CD14-positive monocyte (primary cell): Measurements from ENCODE around the gene TLNRD1. TPM values are rescaled to one million over a fixed set of nuclear protein-coding genes. Genes with fewer than 3 reads are reported as not detected.

ENCODE experiments used
- DNase-seq, 3 donors: peaks; one replicate each; pipeline ENCODE4 v3.0.0-alpha.2; 2011 to 2022
- H2AFZ ChIP-seq: 2 replicates; pipeline ENCODE4 v1.6.0; 2012; ENCODE audit warnings: mild to moderate bottlenecking, low read depth, low read length, inconsistent platforms; ENCODE audit not compliant: insufficient read depth, poor library complexity, severe bottlenecking
- H3K27ac ChIP-seq, 2 donors: 1 replicate in 1 of 2; 2 replicates in 1 of 2; pipeline ENCODE4 v1.5.1; 2012 to 2013; ENCODE audit warnings: low read length in 2 of 2, control low read depth in 1 of 2, inconsistent platforms in 1 of 2, low read depth in 1 of 2, mild to moderate bottlenecking in 1 of 2
- H3K27me3 ChIP-seq, 2 donors: one replicate each; pipeline versions ENCODE4 v1.6.0 to v1.6.1; 2011 to 2013; ENCODE audit warnings: low read length in 2 of 2; ENCODE audit not compliant: control insufficient read depth in 2 of 2, insufficient read depth in 2 of 2
- H3K36me3 ChIP-seq, 2 donors: replicated peaks in 1 of 2; 1 replicate in 1 of 2; 2 replicates in 1 of 2; pipeline versions ENCODE4 v1.5.1 to v1.6.1; 2012 to 2013; ENCODE audit warnings: low read length in 2 of 2, control low read depth in 1 of 2, inconsistent platforms in 1 of 2, mild to moderate bottlenecking in 1 of 2; ENCODE audit not compliant: insufficient read depth in 2 of 2, control insufficient read depth in 1 of 2
- H3K4me1 ChIP-seq, 2 donors: 1 replicate in 1 of 2; 2 replicates in 1 of 2; pipeline versions ENCODE4 v1.5.1 to v1.6.1; 2012 to 2013; ENCODE audit warnings: low read length in 2 of 2, control low read depth in 1 of 2, inconsistent platforms in 1 of 2, mild to moderate bottlenecking in 1 of 2, moderate library complexity in 1 of 2; ENCODE audit not compliant: insufficient read depth in 2 of 2, control insufficient read depth in 1 of 2
- H3K4me2 ChIP-seq: replicated peaks from 2 replicates; pipeline ENCODE3; 2012; ENCODE audit warnings: low read length, moderate library complexity, mild to moderate bottlenecking; ENCODE audit not compliant: poor library complexity, severe bottlenecking; ENCODE audit errors: extremely low read depth
- H3K4me3 ChIP-seq, 3 experiments: fragments of 200-600 bp in 1 of 3; sonication (generic) in 1 of 3; replicated peaks in 1 of 3; 1 replicate in 2 of 3; 2 replicates in 1 of 3; pipeline ENCODE4 v1.5.1; 2011 to 2013; ENCODE audit warnings: low read length in 3 of 3, mild to moderate bottlenecking in 3 of 3, control low read depth in 2 of 3, low read depth in 2 of 3, inconsistent platforms in 1 of 3, moderate library complexity in 1 of 3
- H3K79me2 ChIP-seq: 2 replicates; pipeline ENCODE4 v1.6.0; 2012; ENCODE audit warnings: mild to moderate bottlenecking, control low read depth, inconsistent platforms, low read length, moderate library complexity; ENCODE audit not compliant: insufficient read depth
- H3K9ac ChIP-seq: 2 replicates; pipeline ENCODE4 v1.6.0; 2017; ENCODE audit warnings: low read length, mild to moderate bottlenecking; ENCODE audit not compliant: insufficient read depth, poor library complexity, severe bottlenecking
- H3K9me3 ChIP-seq, 2 donors: replicated peaks in 1 of 2; 1 replicate in 1 of 2; 2 replicates in 1 of 2; pipeline versions ENCODE4 v1.5.1 to v1.6.1; 2012 to 2013; ENCODE audit warnings: low read length in 2 of 2, control low read depth in 1 of 2; ENCODE audit not compliant: control insufficient read depth in 1 of 2, insufficient read depth in 1 of 2
- H4K20me1 ChIP-seq: 2 replicates; pipeline ENCODE4 v1.6.0; 2012; ENCODE audit warnings: mild to moderate bottlenecking, low read length, control low read depth, moderate library complexity; ENCODE audit not compliant: insufficient read depth
- H3K27ac Mint-ChIP-seq, 7 donors: one replicate each; pipeline ENCODE4 v1.8.0; 2020; ENCODE audit warnings: mild to moderate bottlenecking in 7 of 7, mixed read lengths in 7 of 7, moderate library complexity in 6 of 7, inconsistent platforms in 2 of 7
- H3K27me3 Mint-ChIP-seq, 3 donors: one replicate each; pipeline ENCODE4 v1.8.0; 2021 to 2022; ENCODE audit warnings: low read depth in 3 of 3, mild to moderate bottlenecking in 3 of 3, mixed read lengths in 3 of 3, moderate library complexity in 3 of 3, inconsistent platforms in 1 of 3
- H3K36me3 Mint-ChIP-seq, 2 donors: one replicate each; pipeline ENCODE4 v1.8.0; 2020; ENCODE audit warnings: mixed read lengths in 2 of 2, inconsistent platforms in 1 of 2, mild to moderate bottlenecking in 1 of 2
- H3K4me1 Mint-ChIP-seq: one replicate; pipeline ENCODE4 v1.8.0; 2020; ENCODE audit warnings: mild to moderate bottlenecking, mixed read lengths
- H3K4me3 Mint-ChIP-seq, 2 donors: one replicate each; pipeline ENCODE4 v1.8.0; 2020; ENCODE audit warnings: mild to moderate bottlenecking in 2 of 2, mixed read lengths in 2 of 2, moderate library complexity in 1 of 2
- H3K9me3 Mint-ChIP-seq, 7 donors: one replicate each; pipeline ENCODE4 v1.8.0; 2020 to 2022; ENCODE audit warnings: mixed read lengths in 7 of 7, mild to moderate bottlenecking in 6 of 7, moderate library complexity in 6 of 7, inconsistent platforms in 2 of 7
- CTCF ChIP-seq: fragments of 200-600 bp; IDR thresholded peaks from one replicate; pipeline ENCODE4 v1.8.0; 2022; ENCODE audit warnings: antibody characterized with exemption, mild to moderate bottlenecking
- WGBS: methylation state at CpG from one replicate; pipeline ENCODE4 v1.1.5; 2013; ENCODE audit warnings: missing lambda C conversion rate; ENCODE audit not compliant: insufficient coverage; 5-methylcytosine and 5-hydroxymethylcytosine counted together
- intact Hi-C, 2 donors: fragments of 100-400 bp; cut with micrococcal nuclease; formaldehyde crosslinking; loops; one replicate each; pipeline versions ENCODE4 v1.15.0 to v1.15.1; 2023
- polyA plus RNA-seq, 3 donors: library from polyadenylated mRNA; depleted of rRNA in 1 of 3; unstranded in 2 of 3; stranded (reverse) in 1 of 3; fragments of 300-500 nt in 2 of 3; fragments of >200 nt in 1 of 3; fragmentation: Illumina TruSeq in 2 of 3; gene quantifications; 1 replicate in 2 of 3; 2 replicates in 1 of 3; pipeline ENCODE4 v1.2.3, GENCODE V29; 2012 to 2021

Gene TLNRD1
- polyA plus RNA-seq, 3 donors: 2.6 to 12.6 (median 3.4) TPM

GRCh38 chr15:80982839-80983238, 17.9 kb upstream of the TLNRD1 start:
- no peak for DNase-seq
- Mint-ChIP-seq H3K36me3 (peaks cover 46% of the 10 kb centered on the region in 2 donors), H3K4me1 (peaks cover 41% of the 10 kb centered on the region), H3K27ac (peak overlapping the region in 6 of 7 donors; percentile 8 to 98 (median 32)), H3K27me3 (peaks cover 0 to 3% (median 0%) of the 10 kb centered on the region in 3 donors), H3K9me3 (no peaks in the 10 kb centered on the region), H3K4me3 (no peak overlapping the region)
- Histone ChIP-seq H3K9me3 (no peaks in the 10 kb centered on the region), H3K27me3 (no peaks in the 10 kb centered on the region), H3K9ac (no peak overlapping the region), H3K36me3 (peaks cover 22 to 30% of the 10 kb centered on the region in 2 donors), H3K79me2 (peaks cover 57% of the 10 kb centered on the region), H4K20me1 (peaks cover 6% of the 10 kb centered on the region), H3K27ac (peak overlapping the region in 1 of 2 donors; percentile 55), H3K4me3 (no peak overlapping the region), H3K4me2 (no peak overlapping the region), H3K4me1 (peaks cover 25 to 27% of the 10 kb centered on the region in 2 donors), H2AFZ (no peak overlapping the region)
- intact Hi-C loops: loop anchor here in 1 of 2 donors (10.0 kb wide), 1 partner anchor 52 kb away; no protein-coding TSS in a partner anchor
- TF ChIP-seq CTCF: no peak
- WGBS: no CpG with 5 or more reads among the region's 5 CpGs

- Mint-ChIP-seq H3K4me1 (peaks cover 55% of the 10 kb centered on the region), H3K36me3 (peaks cover 27 to 28% of the 10 kb centered on the region in 2 donors), H3K27me3 (peaks cover 0 to 5% (median 0%) of the 10 kb centered on the region in 3 donors), H3K9me3 (no peaks in the 10 kb centered on the region), H3K4me3 (peak overlapping the region; percentile 42 to 74), H3K27ac (peak overlapping the region; percentile 94 to 98 (median 96))
- Histone ChIP-seq H3K4me2 (peak overlapping the region; percentile 53), H3K9ac (peak overlapping the region; percentile 53), H3K4me1 (peaks cover 39 to 41% of the 10 kb centered on the region in 2 donors), H4K20me1 (peaks cover 5% of the 10 kb centered on the region), H3K27me3 (no peaks in the 10 kb centered on the region), H3K27ac (peak overlapping the region; percentile 62 to 94), H3K79me2 (peaks cover 68% of the 10 kb centered on the region), H2AFZ (peak overlapping the region; percentile 60), H3K36me3 (peaks cover 5 to 10% of the 10 kb centered on the region in 2 donors), H3K4me3 (peak overlapping the region; percentile 20 to 56 (median 53)), H3K9me3 (no peaks in the 10 kb centered on the region)
- DNase-seq: peak; percentile 87 to 93 (median 88)
- TF ChIP-seq CTCF: no peak
- intact Hi-C loops: loop anchor here (5.0 to 10.0 kb wide), 2 partner anchors 37 to 50 kb away; no protein-coding TSS in a partner anchor
- 2% methylated on average over 7 of the region's 9 CpGs for WGBS
Measured at GRCh38 chr15:80984856-80985255, 15.9 kb upstream of the TLNRD1 start.
